Measurements from ENCODE around the gene SUSD3.

- TF ChIP-seq CTCF (conservative IDR thresholded peaks at IDR 0.05 in 1 of 2, IDR thresholded peaks at IDR 0.05 in 1 of 2; ENCODE audit: low read depth in 1 of 2, low read length in 2 of 2) (no peak), EZH2 (IDR thresholded peaks at IDR 0.05; ENCODE audit: low read length, missing control alignments) (no peak)
Measured at GRCh38 chr9:93077367-93077766, 18.9 kb downstream of the SUSD3 start.
